Brain microvascular endothelial cell (primary cell): ENCODE data around the gene CAD.

Source experiments
- DNase-seq: peaks from one replicate; pipeline ENCODE4 v3.0.0-alpha.2; 2020
- H3K27ac ChIP-seq: fragments of 250-450 bp; sonication (Bioruptor Pico); 2 replicates; pipeline ENCODE4 v1.5.1; 2020; ENCODE audit warnings: mild to moderate bottlenecking, moderate library complexity
- H3K27me3 ChIP-seq: fragments of 250-450 bp; sonication (Bioruptor Pico); replicated peaks from 2 replicates; pipeline ENCODE4 v1.5.1; 2020; ENCODE audit warnings: mild to moderate bottlenecking
- H3K36me3 ChIP-seq: fragments of 250-450 bp; sonication (Bioruptor Pico); replicated peaks from 2 replicates; pipeline ENCODE4 v1.5.1; 2020; ENCODE audit warnings: mild to moderate bottlenecking
- H3K4me3 ChIP-seq: 2 replicates; pipeline ENCODE4 v1.5.1; 2011; ENCODE audit warnings: low read depth, mild to moderate bottlenecking, control low read depth, low read length, moderate library complexity
- CTCF ChIP-seq: IDR thresholded peaks from 2 replicates; pipeline ENCODE4 v1.5.1; 2011; ENCODE audit warnings: low read depth, mild to moderate bottlenecking, moderate library complexity, low read length, control low read depth, inconsistent platforms; ENCODE audit errors: missing control alignments
- in situ Hi-C: cut with HindIII; loops from 2 replicates; pipeline ENCODE4 v1.10.0; 2017; ENCODE audit warnings: low sequenced_read_pairs, low pct_ligation_motif_present

Gene CAD

GRCh38 chr2:27198627-27199026, 18.5 kb upstream of the CAD start:
- Histone ChIP-seq H3K27me3 (no peaks in the 10 kb centered on the region), H3K4me3 (no peak overlapping the region), H3K36me3 (peaks cover 18% of the 10 kb centered on the region), H3K27ac (no peak overlapping the region)
- in situ Hi-C loops, result no loop called here
- no peak for TF ChIP-seq CTCF
- no peak for DNase-seq

GRCh38 chr2:27199241-27199640, 17.9 kb upstream of the CAD start:
- TF ChIP-seq CTCF, result no peak
- in situ Hi-C loops, result no loop called here
- Histone ChIP-seq H3K27me3 (no peaks in the 10 kb centered on the region), H3K4me3 (no peak overlapping the region), H3K27ac (no peak overlapping the region), H3K36me3 (peaks cover 24% of the 10 kb centered on the region)
- DNase-seq, result no peak

GRCh38 chr2:27201675-27202074, 15.5 kb upstream of the CAD start:
- Histone ChIP-seq H3K36me3 (peaks cover 41% of the 10 kb centered on the region), H3K27ac (no peak overlapping the region)
- TF ChIP-seq CTCF, result no peak

GRCh38 chr2:27202854-27203253, 14.3 kb upstream of the CAD start:
- Histone ChIP-seq H3K27ac (no peak overlapping the region), H3K27me3 (no peaks in the 10 kb centered on the region), H3K36me3 (peaks cover 51% of the 10 kb centered on the region), H3K4me3 (no peak overlapping the region)
- in situ Hi-C loops, result no loop called here
- DNase-seq, result no peak
- TF ChIP-seq CTCF, result no peak

More at GRCh38 chr2:27201675-27202074, 15.5 kb upstream of the CAD start:
- DNase-seq, result no peak
- Histone ChIP-seq H3K4me3 (no peak overlapping the region), H3K27me3 (no peaks in the 10 kb centered on the region)
- in situ Hi-C loops, result no loop called here

- Histone ChIP-seq H3K27me3 (no peaks in the 10 kb centered on the region), H3K4me3 (no peak overlapping the region), H3K27ac (no peak overlapping the region), H3K36me3 (peaks cover 53% of the 10 kb centered on the region)
- TF ChIP-seq CTCF, result no peak
- in situ Hi-C loops, result no loop called here
- no peak for DNase-seq
Measured at GRCh38 chr2:27203741-27204140, 13.4 kb upstream of the CAD start.

- no peak for DNase-seq
- H3K27ac ChIP-seq, result no peak overlapping the region
- no peak for TF ChIP-seq CTCF
- in situ Hi-C loops, result no loop called here
- H3K4me3 ChIP-seq, result no peak overlapping the region
- H3K27me3 ChIP-seq, result no peaks in the 10 kb centered on the region
- H3K36me3 ChIP-seq, result peaks cover 53% of the 10 kb centered on the region
Measured at GRCh38 chr2:27204566-27204965, 12.6 kb upstream of the CAD start.
